Loucy (cell line): Measurements from ENCODE around the gene TAF7L.

Experiments
- H2AFZ ChIP-seq: fragments of 200-600 bp; sonication (generic); 2 replicates; pipeline ENCODE4 v1.6.0; 2016; ENCODE audit warnings: antibody characterized with exemption, mild to moderate bottlenecking, low read length, moderate library complexity
- H3F3A ChIP-seq: fragments of 200-600 bp; 2 replicates; pipeline ENCODE4 v1.6.0; 2016; ENCODE audit warnings: antibody characterized with exemption, low read depth, mild to moderate bottlenecking
- H3K27me3 ChIP-seq: fragments of 200-600 bp; sonication (generic); 2 replicates; pipeline ENCODE4 v1.6.1; 2014; ENCODE audit warnings: low read length, mild to moderate bottlenecking; ENCODE audit not compliant: insufficient read depth, poor library complexity, severe bottlenecking
- H3K36me3 ChIP-seq: fragments of 200-600 bp; sonication (generic); 2 replicates; pipeline ENCODE4 v1.6.1; 2016; ENCODE audit warnings: low read length; ENCODE audit not compliant: insufficient read depth
- H3K4me1 ChIP-seq: fragments of 200-600 bp; sonication (generic); 2 replicates; pipeline ENCODE4 v1.5.1; 2014; ENCODE audit warnings: low read length, mild to moderate bottlenecking; ENCODE audit not compliant: insufficient read depth, poor library complexity, severe bottlenecking
- H3K4me2 ChIP-seq: fragments of 200-600 bp; sonication (generic); 2 replicates; pipeline ENCODE4 v1.6.0; 2014; ENCODE audit warnings: antibody characterized with exemption, low read length, low read depth, mild to moderate bottlenecking; ENCODE audit not compliant: poor library complexity, severe bottlenecking
- H3K4me3 ChIP-seq: fragments of 200-600 bp; sonication (generic); 2 replicates; pipeline ENCODE4 v1.5.1; 2014; ENCODE audit warnings: low read length, mild to moderate bottlenecking, mixed read lengths; ENCODE audit not compliant: poor library complexity, severe bottlenecking
- H3K79me2 ChIP-seq: fragments of 200-600 bp; sonication (generic); 2 replicates; pipeline ENCODE4 v1.6.1; 2014; ENCODE audit warnings: low read length; ENCODE audit not compliant: insufficient read depth
- H3K9ac ChIP-seq: fragments of 200-600 bp; sonication (generic); 2 replicates; pipeline ENCODE4 v1.6.0; 2014; ENCODE audit warnings: mild to moderate bottlenecking, low read depth, low read length, moderate library complexity; ENCODE audit not compliant: poor library complexity, severe bottlenecking
- H3K9me2 ChIP-seq: fragments of 200-600 bp; sonication (generic); replicated peaks from 2 replicates; pipeline ENCODE4 v1.6.1; 2016; ENCODE audit warnings: low read depth, low read length, mixed read lengths
- H3K9me3 ChIP-seq: fragments of 200-600 bp; sonication (generic); 2 replicates; pipeline ENCODE4 v1.6.1; 2014; ENCODE audit warnings: mild to moderate bottlenecking, antibody characterized with exemption, low read length, low read depth; ENCODE audit not compliant: insufficient read depth
- H4K20me1 ChIP-seq: fragments of 200-600 bp; sonication (generic); 2 replicates; pipeline ENCODE4 v1.6.0; 2014; ENCODE audit warnings: antibody characterized with exemption, low read length, mild to moderate bottlenecking; ENCODE audit not compliant: insufficient read depth, poor library complexity, severe bottlenecking
- EZH2phosphoT487 ChIP-seq: fragments of 200-600 bp; IDR thresholded peaks from 2 replicates; pipeline ENCODE4 v1.6.1; 2018; ENCODE audit warnings: antibody characterized with exemption, mild to moderate bottlenecking, moderate library complexity, borderline replicate concordance
- TF ChIP-seq, protein P1 (sequence below): fragments of 200-600 bp; sonication (generic); conservative IDR thresholded peaks from 2 replicates; pipeline ENCODE4 v1.5.1; 2014; ENCODE audit warnings: mild to moderate bottlenecking, antibody characterized with exemption, low read length

TAF7L gene

DNA sequence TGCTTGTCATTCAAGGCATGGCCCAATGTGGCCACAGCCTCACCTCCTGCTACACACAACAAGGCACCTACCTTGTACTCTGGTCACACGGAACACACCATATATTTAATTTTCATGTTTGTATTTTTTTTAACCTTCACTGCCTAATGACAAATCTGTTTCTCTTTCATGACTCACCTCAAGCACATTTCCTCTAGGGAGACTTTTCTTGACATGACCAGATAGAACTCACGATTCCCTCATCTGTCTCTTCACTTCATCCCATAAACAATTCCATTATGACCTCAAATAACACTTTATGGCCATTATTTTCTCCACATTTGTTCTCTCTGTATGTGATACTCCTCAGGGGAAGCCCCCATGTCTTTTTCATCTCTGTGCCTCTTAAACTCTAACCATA is 60.5 kb downstream of the TAF7L start:
- H3K36me3 ChIP-seq: no peaks in the 10 kb centered on the region
- H3K9ac ChIP-seq: no peak overlapping the region
- no peak overlapping the region for H2AFZ ChIP-seq
- TF ChIP-seq EZH2phosphoT487: no peak
- TF ChIP-seq, protein P1, sequence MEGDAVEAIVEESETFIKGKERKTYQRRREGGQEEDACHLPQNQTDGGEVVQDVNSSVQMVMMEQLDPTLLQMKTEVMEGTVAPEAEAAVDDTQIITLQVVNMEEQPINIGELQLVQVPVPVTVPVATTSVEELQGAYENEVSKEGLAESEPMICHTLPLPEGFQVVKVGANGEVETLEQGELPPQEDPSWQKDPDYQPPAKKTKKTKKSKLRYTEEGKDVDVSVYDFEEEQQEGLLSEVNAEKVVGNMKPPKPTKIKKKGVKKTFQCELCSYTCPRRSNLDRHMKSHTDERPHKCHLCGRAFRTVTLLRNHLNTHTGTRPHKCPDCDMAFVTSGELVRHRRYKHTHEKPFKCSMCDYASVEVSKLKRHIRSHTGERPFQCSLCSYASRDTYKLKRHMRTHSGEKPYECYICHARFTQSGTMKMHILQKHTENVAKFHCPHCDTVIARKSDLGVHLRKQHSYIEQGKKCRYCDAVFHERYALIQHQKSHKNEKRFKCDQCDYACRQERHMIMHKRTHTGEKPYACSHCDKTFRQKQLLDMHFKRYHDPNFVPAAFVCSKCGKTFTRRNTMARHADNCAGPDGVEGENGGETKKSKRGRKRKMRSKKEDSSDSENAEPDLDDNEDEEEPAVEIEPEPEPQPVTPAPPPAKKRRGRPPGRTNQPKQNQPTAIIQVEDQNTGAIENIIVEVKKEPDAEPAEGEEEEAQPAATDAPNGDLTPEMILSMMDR: no peak
- H3K79me2 ChIP-seq: no peaks in the 10 kb centered on the region
- H3K27me3 ChIP-seq: no peaks in the 10 kb centered on the region
- H3K9me2 ChIP-seq: no peaks in the 10 kb centered on the region
- H3K9me3 ChIP-seq: no peaks in the 10 kb centered on the region
- no peaks in the 10 kb centered on the region for H3F3A ChIP-seq
- H4K20me1 ChIP-seq: no peaks in the 10 kb centered on the region
- H3K4me2 ChIP-seq: no peak overlapping the region
- no peaks in the 10 kb centered on the region for H3K4me1 ChIP-seq
- no peak overlapping the region for H3K4me3 ChIP-seq

DNA sequence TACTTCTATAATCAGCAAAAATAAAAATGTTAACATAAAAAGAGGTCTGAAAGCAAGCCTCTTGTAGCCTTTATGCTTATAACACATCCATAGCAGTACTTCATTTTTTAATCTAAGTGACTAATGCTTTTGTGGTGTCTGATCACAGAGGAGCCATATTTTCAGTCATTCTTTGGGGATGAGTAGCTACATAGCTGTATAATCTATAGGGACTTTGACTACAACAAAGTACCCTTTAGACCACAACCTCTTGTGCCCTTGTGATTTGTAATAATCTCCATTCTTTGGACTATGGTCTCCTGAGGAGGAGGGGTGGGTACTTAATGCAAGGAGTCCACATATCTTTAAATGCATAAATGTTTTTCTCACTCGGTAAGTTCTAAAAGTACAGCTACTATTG is 62.0 kb downstream of the TAF7L start:
- Histone ChIP-seq H3K27me3 (no peaks in the 10 kb centered on the region), H3K9ac (no peak overlapping the region), H3K4me3 (no peak overlapping the region), H4K20me1 (no peaks in the 10 kb centered on the region), H3K9me3 (no peaks in the 10 kb centered on the region), H2AFZ (no peak overlapping the region), H3K4me2 (no peak overlapping the region), H3K36me3 (no peaks in the 10 kb centered on the region), H3F3A (no peaks in the 10 kb centered on the region), H3K9me2 (no peaks in the 10 kb centered on the region), H3K79me2 (no peaks in the 10 kb centered on the region), H3K4me1 (no peaks in the 10 kb centered on the region)
- TF ChIP-seq, protein P1: no peak
- TF ChIP-seq EZH2phosphoT487: no peak

DNA sequence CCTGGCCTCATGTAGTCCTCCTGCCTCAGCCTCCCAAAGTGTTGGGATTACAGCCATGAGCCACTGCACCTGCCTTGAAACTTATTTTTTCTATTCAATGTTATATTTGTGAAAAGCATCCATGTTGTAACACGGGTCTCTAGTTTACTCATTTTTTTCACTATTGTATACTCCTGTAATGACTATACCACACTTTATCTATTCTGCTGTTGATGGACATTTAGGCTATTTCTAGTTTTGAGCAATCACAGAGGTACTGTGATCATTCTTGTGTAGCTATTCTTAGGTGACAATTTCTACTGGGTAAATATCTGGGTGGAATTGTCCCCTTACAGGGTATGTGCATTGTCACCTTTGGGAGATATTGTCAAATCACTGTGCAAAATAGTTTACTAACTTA is 67.9 kb downstream of the TAF7L start:
- Histone ChIP-seq H3K4me3 (no peak overlapping the region), H3K9ac (no peak overlapping the region), H3K4me2 (no peak overlapping the region), H2AFZ (no peak overlapping the region), H3K9me3 (no peaks in the 10 kb centered on the region), H3F3A (no peaks in the 10 kb centered on the region), H3K36me3 (no peaks in the 10 kb centered on the region), H3K79me2 (no peaks in the 10 kb centered on the region), H3K27me3 (no peaks in the 10 kb centered on the region), H3K4me1 (no peaks in the 10 kb centered on the region), H4K20me1 (no peaks in the 10 kb centered on the region), H3K9me2 (no peaks in the 10 kb centered on the region)
- TF ChIP-seq EZH2phosphoT487: no peak
- TF ChIP-seq, protein P1: no peak
